Peyer's patch (tissue), 4 donors: Measurements from ENCODE around the gene DDX3X. TPM values are rescaled to one million over a fixed set of nuclear protein-coding genes. Genes with fewer than 3 reads are reported as not detected.

ENCODE experiments used
- DNase-seq, 3 donors: peaks; one replicate each; pipeline ENCODE4 v3.0.0-alpha.2; 2017 to 2019
- H3K27ac ChIP-seq, 4 donors: fragments of 200-600 bp; sonication (generic); one replicate each; pipeline ENCODE4 v1.5.1; 2016 to 2019
- H3K27me3 ChIP-seq, 2 donors: fragments of 200-600 bp; sonication (generic); one replicate each; pipeline ENCODE4 v1.5.1; 2019
- H3K36me3 ChIP-seq, 3 donors: fragments of 200-600 bp; sonication (generic); one replicate each; pipeline ENCODE4 v1.5.1; 2016 to 2019
- H3K4me1 ChIP-seq, 4 donors: fragments of 200-600 bp; sonication (generic); one replicate each; pipeline ENCODE4 v1.5.1; 2016 to 2019
- H3K4me3 ChIP-seq, 4 donors: fragments of 200-600 bp; sonication (generic); 1 replicate in 3 of 4; 2 replicates in 1 of 4; pipeline ENCODE4 v1.5.1; 2016 to 2019; ENCODE audit warnings: mild to moderate bottlenecking in 1 of 4
- H3K9me3 ChIP-seq, 4 donors: fragments of 200-600 bp; sonication (generic); one replicate each; pipeline ENCODE4 v1.5.1; 2016 to 2019; ENCODE audit warnings: mild to moderate bottlenecking in 1 of 4
- CTCF ChIP-seq, 6 experiments: fragments of 450-650 bp in 4 of 6; fragments of 200-600 bp in 2 of 6; sonication (generic) in 1 of 6; IDR thresholded peaks; one replicate each; pipeline ENCODE4 v1.5.1; 2017 to 2019; ENCODE audit warnings: antibody characterized with exemption in 6 of 6, mild to moderate bottlenecking in 3 of 6, moderate library complexity in 1 of 6
- POLR2A ChIP-seq, 2 donors: fragments of 450-650 bp; IDR thresholded peaks; one replicate each; pipeline ENCODE4 v1.5.1; 2017; ENCODE audit warnings: antibody characterized with exemption in 2 of 2, mild to moderate bottlenecking in 2 of 2, moderate library complexity in 2 of 2
- total RNA-seq, 4 donors: library from RNA; depleted of rRNA; stranded (reverse); fragments of >200 nt; gene quantifications; one replicate each; pipeline ENCODE4 v1.1.0, GENCODE V29; 2016

Gene DDX3X
- total RNA-seq, 4 donors from 2014 or later = 152 to 215 (median 179) TPM

- Histone ChIP-seq H3K27me3 (no peaks in the 10 kb centered on the region), H3K4me3 (no peak overlapping the region), H3K9me3 (no peaks in the 10 kb centered on the region), H3K36me3 (no peaks in the 10 kb centered on the region), H3K27ac (no peak overlapping the region), H3K4me1 (no peaks in the 10 kb centered on the region)
- no peak for TF ChIP-seq POLR2A (IDR thresholded peaks at IDR 0.05)
- no peak for DNase-seq
Measured at GRCh38 chrX:41300758-41301437, 33.1 kb upstream of the DDX3X start.

- no peak for TF ChIP-seq POLR2A (IDR thresholded peaks at IDR 0.05)
- Histone ChIP-seq H3K27me3 (no peaks in the 10 kb centered on the region), H3K9me3 (no peaks in the 10 kb centered on the region), H3K4me1 (no peaks in the 10 kb centered on the region), H3K27ac (no peak overlapping the region), H3K36me3 (no peaks in the 10 kb centered on the region), H3K4me3 (no peak overlapping the region)
- no peak for DNase-seq
Measured at GRCh38 chrX:41301438-41301824, 32.5 kb upstream of the DDX3X start.

- Histone ChIP-seq H3K27ac (no peak overlapping the region), H3K9me3 (no peaks in the 10 kb centered on the region), H3K27me3 (no peaks in the 10 kb centered on the region), H3K4me3 (no peak overlapping the region), H3K36me3 (no peaks in the 10 kb centered on the region), H3K4me1 (no peaks in the 10 kb centered on the region)
- no peak for DNase-seq
- TF ChIP-seq POLR2A (IDR thresholded peaks at IDR 0.05) = no peak
- TF ChIP-seq CTCF (IDR thresholded peaks at IDR 0.05) = no peak
Measured at GRCh38 chrX:41302370-41302769, 31.6 kb upstream of the DDX3X start.

- Histone ChIP-seq H3K36me3 (no peaks in the 10 kb centered on the region), H3K4me3 (no peak overlapping the region), H3K9me3 (no peaks in the 10 kb centered on the region), H3K4me1 (no peaks in the 10 kb centered on the region), H3K27ac (no peak overlapping the region), H3K27me3 (no peaks in the 10 kb centered on the region)
- DNase-seq = no peak
- TF ChIP-seq POLR2A (IDR thresholded peaks at IDR 0.05) (no peak), CTCF (IDR thresholded peaks at IDR 0.05) (no peak)
Measured at GRCh38 chrX:41303013-41303412, 30.9 kb upstream of the DDX3X start.

- H3K27ac ChIP-seq = no peak overlapping the region
- H3K4me1 ChIP-seq = no peaks in the 10 kb centered on the region
- H3K36me3 ChIP-seq = no peaks in the 10 kb centered on the region
- no peak overlapping the region for H3K4me3 ChIP-seq
- no peak for DNase-seq
- TF ChIP-seq CTCF (IDR thresholded peaks at IDR 0.05) (no peak), POLR2A (IDR thresholded peaks at IDR 0.05) (no peak)
- H3K27me3 ChIP-seq = no peaks in the 10 kb centered on the region
- H3K9me3 ChIP-seq = no peaks in the 10 kb centered on the region
Measured at GRCh38 chrX:41304178-41304577, 29.8 kb upstream of the DDX3X start.

GRCh38 chrX:41308884-41309647 lies 24.9 kb upstream of the DDX3X start:
- no peaks in the 10 kb centered on the region for H3K4me1 ChIP-seq
- H3K27me3 ChIP-seq = no peaks in the 10 kb centered on the region
- H3K9me3 ChIP-seq = no peaks in the 10 kb centered on the region
- TF ChIP-seq POLR2A (IDR thresholded peaks at IDR 0.05) (no peak), CTCF (IDR thresholded peaks at IDR 0.05) (no peak)
- DNase-seq = peak in 1 of 3 donors; percentile 46
- no peak overlapping the region for H3K4me3 ChIP-seq
- no peaks in the 10 kb centered on the region for H3K36me3 ChIP-seq
- H3K27ac ChIP-seq = no peak overlapping the region
